ENCODE data around the gene AKAP9. TPM values are rescaled to one million over a fixed set of nuclear protein-coding genes. Genes with fewer than 3 reads are reported as not detected.

Gene AKAP9
- total and polyA plus RNA-seq, 9 of the 15 experiments (the other 6 are each of a cell fraction or from before 2014, with no cell fraction given), result 25.5 to 80.9 (median 46.3) TPM

DNA sequence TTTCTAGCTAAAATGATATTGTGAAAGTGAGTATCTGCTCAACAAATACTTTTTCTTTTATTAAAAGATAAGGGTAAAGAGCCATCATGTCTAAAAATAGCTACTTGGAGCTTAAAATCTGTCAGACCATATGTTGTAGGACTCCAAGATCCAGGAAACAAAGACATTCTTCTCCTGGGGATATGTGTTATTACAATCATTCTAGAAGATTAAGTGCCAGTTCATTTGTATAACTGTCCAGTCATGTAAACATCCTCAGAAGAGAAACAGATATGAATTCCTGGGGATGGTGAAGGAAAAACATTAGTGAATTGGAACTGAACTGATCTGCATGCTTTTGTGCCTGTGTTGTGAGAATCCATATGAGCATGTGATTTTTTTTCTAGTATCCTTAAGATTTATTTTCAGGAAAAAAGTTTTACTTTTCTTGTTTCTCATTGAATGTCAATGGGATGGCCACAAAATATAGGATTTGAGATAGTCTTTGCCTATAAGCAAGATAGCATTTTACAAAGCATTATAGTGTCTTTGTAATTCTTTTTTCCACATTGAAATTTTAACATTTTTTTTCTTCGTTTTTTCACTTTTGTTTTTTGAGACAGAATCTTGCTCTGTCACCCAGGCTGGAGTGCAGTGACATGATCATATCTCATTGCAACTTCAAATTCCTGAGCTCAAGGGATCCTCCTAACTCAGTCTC lies 45.7 kb upstream of the AKAP9 start (continued):
- TF ChIP-seq, protein P1, sequence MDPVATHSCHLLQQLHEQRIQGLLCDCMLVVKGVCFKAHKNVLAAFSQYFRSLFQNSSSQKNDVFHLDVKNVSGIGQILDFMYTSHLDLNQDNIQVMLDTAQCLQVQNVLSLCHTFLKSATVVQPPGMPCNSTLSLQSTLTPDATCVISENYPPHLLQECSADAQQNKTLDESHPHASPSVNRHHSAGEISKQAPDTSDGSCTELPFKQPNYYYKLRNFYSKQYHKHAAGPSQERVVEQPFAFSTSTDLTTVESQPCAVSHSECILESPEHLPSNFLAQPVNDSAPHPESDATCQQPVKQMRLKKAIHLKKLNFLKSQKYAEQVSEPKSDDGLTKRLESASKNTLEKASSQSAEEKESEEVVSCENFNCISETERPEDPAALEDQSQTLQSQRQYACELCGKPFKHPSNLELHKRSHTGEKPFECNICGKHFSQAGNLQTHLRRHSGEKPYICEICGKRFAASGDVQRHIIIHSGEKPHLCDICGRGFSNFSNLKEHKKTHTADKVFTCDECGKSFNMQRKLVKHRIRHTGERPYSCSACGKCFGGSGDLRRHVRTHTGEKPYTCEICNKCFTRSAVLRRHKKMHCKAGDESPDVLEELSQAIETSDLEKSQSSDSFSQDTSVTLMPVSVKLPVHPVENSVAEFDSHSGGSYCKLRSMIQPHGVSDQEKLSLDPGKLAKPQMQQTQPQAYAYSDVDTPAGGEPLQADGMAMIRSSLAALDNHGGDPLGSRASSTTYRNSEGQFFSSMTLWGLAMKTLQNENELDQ (CRISPR knock-in tag; IDR thresholded peaks at IDR 0.05; ENCODE audit: borderline replicate concordance), result no peak
- TF ChIP-seq, protein P2, sequence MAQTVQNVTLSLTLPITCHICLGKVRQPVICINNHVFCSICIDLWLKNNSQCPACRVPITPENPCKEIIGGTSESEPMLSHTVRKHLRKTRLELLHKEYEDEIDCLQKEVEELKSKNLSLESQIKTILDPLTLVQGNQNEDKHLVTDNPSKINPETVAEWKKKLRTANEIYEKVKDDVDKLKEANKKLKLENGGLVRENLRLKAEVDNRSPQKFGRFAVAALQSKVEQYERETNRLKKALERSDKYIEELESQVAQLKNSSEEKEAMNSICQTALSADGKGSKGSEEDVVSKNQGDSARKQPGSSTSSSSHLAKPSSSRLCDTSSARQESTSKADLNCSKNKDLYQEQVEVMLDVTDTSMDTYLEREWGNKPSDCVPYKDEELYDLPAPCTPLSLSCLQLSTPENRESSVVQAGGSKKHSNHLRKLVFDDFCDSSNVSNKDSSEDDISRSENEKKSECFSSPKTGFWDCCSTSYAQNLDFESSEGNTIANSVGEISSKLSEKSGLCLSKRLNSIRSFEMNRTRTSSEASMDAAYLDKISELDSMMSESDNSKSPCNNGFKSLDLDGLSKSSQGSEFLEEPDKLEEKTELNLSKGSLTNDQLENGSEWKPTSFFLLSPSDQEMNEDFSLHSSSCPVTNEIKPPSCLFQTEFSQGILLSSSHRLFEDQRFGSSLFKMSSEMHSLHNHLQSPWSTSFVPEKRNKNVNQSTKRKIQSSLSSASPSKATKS (CRISPR knock-in tag; IDR thresholded peaks at IDR 0.05), result no peak
- TF ChIP-seq, protein P3, sequence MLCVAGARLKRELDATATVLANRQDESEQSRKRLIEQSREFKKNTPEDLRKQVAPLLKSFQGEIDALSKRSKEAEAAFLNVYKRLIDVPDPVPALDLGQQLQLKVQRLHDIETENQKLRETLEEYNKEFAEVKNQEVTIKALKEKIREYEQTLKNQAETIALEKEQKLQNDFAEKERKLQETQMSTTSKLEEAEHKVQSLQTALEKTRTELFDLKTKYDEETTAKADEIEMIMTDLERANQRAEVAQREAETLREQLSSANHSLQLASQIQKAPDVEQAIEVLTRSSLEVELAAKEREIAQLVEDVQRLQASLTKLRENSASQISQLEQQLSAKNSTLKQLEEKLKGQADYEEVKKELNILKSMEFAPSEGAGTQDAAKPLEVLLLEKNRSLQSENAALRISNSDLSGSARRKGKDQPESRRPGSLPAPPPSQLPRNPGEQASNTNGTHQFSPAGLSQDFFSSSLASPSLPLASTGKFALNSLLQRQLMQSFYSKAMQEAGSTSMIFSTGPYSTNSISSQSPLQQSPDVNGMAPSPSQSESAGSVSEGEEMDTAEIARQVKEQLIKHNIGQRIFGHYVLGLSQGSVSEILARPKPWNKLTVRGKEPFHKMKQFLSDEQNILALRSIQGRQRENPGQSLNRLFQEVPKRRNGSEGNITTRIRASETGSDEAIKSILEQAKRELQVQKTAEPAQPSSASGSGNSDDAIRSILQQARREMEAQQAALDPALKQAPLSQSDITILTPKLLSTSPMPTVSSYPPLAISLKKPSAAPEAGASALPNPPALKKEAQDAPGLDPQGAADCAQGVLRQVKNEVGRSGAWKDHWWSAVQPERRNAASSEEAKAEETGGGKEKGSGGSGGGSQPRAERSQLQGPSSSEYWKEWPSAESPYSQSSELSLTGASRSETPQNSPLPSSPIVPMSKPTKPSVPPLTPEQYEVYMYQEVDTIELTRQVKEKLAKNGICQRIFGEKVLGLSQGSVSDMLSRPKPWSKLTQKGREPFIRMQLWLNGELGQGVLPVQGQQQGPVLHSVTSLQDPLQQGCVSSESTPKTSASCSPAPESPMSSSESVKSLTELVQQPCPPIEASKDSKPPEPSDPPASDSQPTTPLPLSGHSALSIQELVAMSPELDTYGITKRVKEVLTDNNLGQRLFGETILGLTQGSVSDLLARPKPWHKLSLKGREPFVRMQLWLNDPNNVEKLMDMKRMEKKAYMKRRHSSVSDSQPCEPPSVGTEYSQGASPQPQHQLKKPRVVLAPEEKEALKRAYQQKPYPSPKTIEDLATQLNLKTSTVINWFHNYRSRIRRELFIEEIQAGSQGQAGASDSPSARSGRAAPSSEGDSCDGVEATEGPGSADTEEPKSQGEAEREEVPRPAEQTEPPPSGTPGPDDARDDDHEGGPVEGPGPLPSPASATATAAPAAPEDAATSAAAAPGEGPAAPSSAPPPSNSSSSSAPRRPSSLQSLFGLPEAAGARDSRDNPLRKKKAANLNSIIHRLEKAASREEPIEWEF (CRISPR knock-in tag; IDR thresholded peaks at IDR 0.05), result no peak
- no peak for TF ChIP-seq HMG20B (CRISPR knock-in tag; IDR thresholded peaks at IDR 0.05)
- no peak for TF ChIP-seq FIP1L1 (IDR thresholded peaks at IDR 0.05; ENCODE audit: low read depth, low read length, poor library complexity, severe bottlenecking)
- TF ChIP-seq, protein P4, sequence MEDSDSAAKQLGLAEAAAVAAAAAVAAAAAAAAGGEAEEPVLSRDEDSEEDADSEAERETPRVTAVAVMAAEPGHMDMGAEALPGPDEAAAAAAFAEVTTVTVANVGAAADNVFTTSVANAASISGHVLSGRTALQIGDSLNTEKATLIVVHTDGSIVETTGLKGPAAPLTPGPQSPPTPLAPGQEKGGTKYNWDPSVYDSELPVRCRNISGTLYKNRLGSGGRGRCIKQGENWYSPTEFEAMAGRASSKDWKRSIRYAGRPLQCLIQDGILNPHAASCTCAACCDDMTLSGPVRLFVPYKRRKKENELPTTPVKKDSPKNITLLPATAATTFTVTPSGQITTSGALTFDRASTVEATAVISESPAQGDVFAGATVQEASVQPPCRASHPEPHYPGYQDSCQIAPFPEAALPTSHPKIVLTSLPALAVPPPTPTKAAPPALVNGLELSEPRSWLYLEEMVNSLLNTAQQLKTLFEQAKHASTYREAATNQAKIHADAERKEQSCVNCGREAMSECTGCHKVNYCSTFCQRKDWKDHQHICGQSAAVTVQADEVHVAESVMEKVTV (CRISPR knock-in tag; IDR thresholded peaks at IDR 0.05), result no peak
- TF ChIP-seq, protein P5, sequence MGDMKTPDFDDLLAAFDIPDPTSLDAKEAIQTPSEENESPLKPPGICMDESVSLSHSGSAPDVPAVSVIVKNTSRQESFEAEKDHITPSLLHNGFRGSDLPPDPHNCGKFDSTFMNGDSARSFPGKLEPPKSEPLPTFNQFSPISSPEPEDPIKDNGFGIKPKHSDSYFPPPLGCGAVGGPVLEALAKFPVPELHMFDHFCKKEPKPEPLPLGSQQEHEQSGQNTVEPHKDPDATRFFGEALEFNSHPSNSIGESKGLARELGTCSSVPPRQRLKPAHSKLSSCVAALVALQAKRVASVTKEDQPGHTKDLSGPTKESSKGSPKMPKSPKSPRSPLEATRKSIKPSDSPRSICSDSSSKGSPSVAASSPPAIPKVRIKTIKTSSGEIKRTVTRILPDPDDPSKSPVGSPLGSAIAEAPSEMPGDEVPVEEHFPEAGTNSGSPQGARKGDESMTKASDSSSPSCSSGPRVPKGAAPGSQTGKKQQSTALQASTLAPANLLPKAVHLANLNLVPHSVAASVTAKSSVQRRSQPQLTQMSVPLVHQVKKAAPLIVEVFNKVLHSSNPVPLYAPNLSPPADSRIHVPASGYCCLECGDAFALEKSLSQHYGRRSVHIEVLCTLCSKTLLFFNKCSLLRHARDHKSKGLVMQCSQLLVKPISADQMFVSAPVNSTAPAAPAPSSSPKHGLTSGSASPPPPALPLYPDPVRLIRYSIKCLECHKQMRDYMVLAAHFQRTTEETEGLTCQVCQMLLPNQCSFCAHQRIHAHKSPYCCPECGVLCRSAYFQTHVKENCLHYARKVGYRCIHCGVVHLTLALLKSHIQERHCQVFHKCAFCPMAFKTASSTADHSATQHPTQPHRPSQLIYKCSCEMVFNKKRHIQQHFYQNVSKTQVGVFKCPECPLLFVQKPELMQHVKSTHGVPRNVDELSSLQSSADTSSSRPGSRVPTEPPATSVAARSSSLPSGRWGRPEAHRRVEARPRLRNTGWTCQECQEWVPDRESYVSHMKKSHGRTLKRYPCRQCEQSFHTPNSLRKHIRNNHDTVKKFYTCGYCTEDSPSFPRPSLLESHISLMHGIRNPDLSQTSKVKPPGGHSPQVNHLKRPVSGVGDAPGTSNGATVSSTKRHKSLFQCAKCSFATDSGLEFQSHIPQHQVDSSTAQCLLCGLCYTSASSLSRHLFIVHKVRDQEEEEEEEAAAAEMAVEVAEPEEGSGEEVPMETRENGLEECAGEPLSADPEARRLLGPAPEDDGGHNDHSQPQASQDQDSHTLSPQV (IDR thresholded peaks at IDR 0.05), result no peak
- TF ChIP-seq, protein P6, sequence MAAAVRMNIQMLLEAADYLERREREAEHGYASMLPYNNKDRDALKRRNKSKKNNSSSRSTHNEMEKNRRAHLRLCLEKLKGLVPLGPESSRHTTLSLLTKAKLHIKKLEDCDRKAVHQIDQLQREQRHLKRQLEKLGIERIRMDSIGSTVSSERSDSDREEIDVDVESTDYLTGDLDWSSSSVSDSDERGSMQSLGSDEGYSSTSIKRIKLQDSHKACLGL (CRISPR knock-in tag; IDR thresholded peaks at IDR 0.05; ENCODE audit: borderline replicate concordance, poor library complexity, severe bottlenecking), result no peak
